K562 (cell line): ENCODE results near the gene PKHD1. TPM values are rescaled to one million over a fixed set of nuclear protein-coding genes. Genes with fewer than 3 reads are reported as not detected.

Source experiments
- ATAC-seq: fragments of 200-7000 bp; cut with Tn5 transposase; 3 replicates; pipeline ENCODE4 v1.9.1; 2020; ENCODE audit warnings: moderate library complexity
- BruUV-seq: library from RNA; stranded (reverse); fragments of 400-500 nt; replicated peaks from 2 replicates; lab custom pipeline; 2021; lab: Mats Ljungman, UMichigan
- CTCF ChIA-PET: fragments of 300-600 bp; formaldehyde crosslinking; extraction: SDS; loops from one replicate; lab custom pipeline; 2021; ENCODE audit warnings: low intra/inter-chr PET ratio; lab: Yijun Ruan, JAX
- POLR2A ChIA-PET: fragments of 300-600, 350-650 bp; sonication (Branson Sonifier 250); formaldehyde crosslinking; extraction: SDS; loops from one replicate; lab custom pipeline; 2021; ENCODE audit warnings: antibody characterized with exemption, inconsistent platforms; lab: Yijun Ruan, JAX
- DNase-seq, 4 experiments: peaks; one replicate each; pipeline versions ENCODE4 v3.0.0 to v3.0.0-alpha.2; 2011 to 2018; ENCODE audit warnings: low spot score in 3 of 4, mixed read lengths in 3 of 4; ENCODE audit errors: extremely low read depth in 1 of 4
- FAIRE-seq: peaks from 2 replicates; lab custom pipeline; 2011; peaks lifted over from hg19 to GRCh38; lab: Jason Lieb, UNC
- H2AFZ ChIP-seq: 2 replicates; pipeline ENCODE4 v1.6.0; 2011; ENCODE audit warnings: low read depth, low read length, control low read depth, inconsistent platforms
- H3K27ac ChIP-seq: fragments of 200-600 bp; 3 replicates; pipeline ENCODE4 v1.8.0; 2011; ENCODE audit warnings: low read depth, mild to moderate bottlenecking, control low read depth, inconsistent platforms, low read length, moderate library complexity, mixed read lengths; ENCODE audit errors: extremely low read depth
- H3K27me3 ChIP-seq, 2 experiments: fragments of 300-600 bp in 1 of 2; 2 replicates in 1 of 2; 3 replicates in 1 of 2; pipeline versions ENCODE4 v1.6.0 to v1.8.0; 2011; ENCODE audit warnings: inconsistent platforms in 2 of 2, low read length in 2 of 2, mild to moderate bottlenecking in 1 of 2, mixed read lengths in 1 of 2, moderate library complexity in 1 of 2; ENCODE audit not compliant: control insufficient read depth in 2 of 2, insufficient read depth in 2 of 2
- H3K36me3 ChIP-seq: fragments of 300-600 bp; 3 replicates; pipeline ENCODE4 v1.8.0; 2011; ENCODE audit warnings: mild to moderate bottlenecking, low read length, inconsistent platforms; ENCODE audit not compliant: control insufficient read depth, insufficient read depth
- H3K4me1 ChIP-seq, 2 experiments: fragments of 200-600 bp in 1 of 2; replicated peaks in 1 of 2; 2 replicates in 1 of 2; 3 replicates in 1 of 2; pipeline versions ENCODE4 v1.5.1 to v1.8.0; 2011; ENCODE audit warnings: inconsistent platforms in 2 of 2, low read length in 2 of 2, mild to moderate bottlenecking in 1 of 2, mixed read lengths in 1 of 2, moderate library complexity in 1 of 2; ENCODE audit not compliant: control insufficient read depth in 2 of 2, insufficient read depth in 2 of 2
- H3K4me2 ChIP-seq: 2 replicates; pipeline ENCODE4 v1.6.1; 2011; ENCODE audit warnings: low read length, control low read depth, inconsistent platforms, mixed read lengths; ENCODE audit not compliant: insufficient read depth
- H3K4me3 ChIP-seq: fragments of 200-600 bp; sonication (generic), shearing (Covaris generic); 2 replicates; pipeline ENCODE4 v1.5.1; 2016; ENCODE audit warnings: control low read depth, inconsistent platforms
- H3K79me2 ChIP-seq: fragments of 200-600 bp; 3 replicates; pipeline ENCODE4 v1.8.0; 2011; ENCODE audit warnings: low read length, inconsistent platforms; ENCODE audit not compliant: control insufficient read depth, insufficient read depth
- H3K9ac ChIP-seq, 2 experiments: 2 replicates each; pipeline versions ENCODE4 v1.6.0 to v1.6.1; 2011; ENCODE audit warnings: low read depth in 2 of 2, low read length in 2 of 2, control low read depth in 1 of 2, inconsistent platforms in 1 of 2, mild to moderate bottlenecking in 1 of 2, mixed read lengths in 1 of 2; ENCODE audit not compliant: insufficient read depth in 1 of 2
- H3K9me1 ChIP-seq: one replicate; pipeline ENCODE4 v1.6.0; 2011; ENCODE audit warnings: inconsistent platforms, mild to moderate bottlenecking, low read length, moderate library complexity; ENCODE audit not compliant: control insufficient read depth, insufficient read depth
- H3K9me3 ChIP-seq: replicated peaks from 2 replicates; pipeline ENCODE4 v1.5.1; 2011; ENCODE audit warnings: low read depth, low read length, inconsistent platforms; ENCODE audit not compliant: control insufficient read depth, insufficient read depth
- H4K20me1 ChIP-seq: replicated peaks from 2 replicates; pipeline ENCODE4 v1.6.1; 2011; ENCODE audit warnings: low read length, inconsistent platforms, mixed read lengths; ENCODE audit not compliant: control insufficient read depth, insufficient read depth
- EWSR1 ChIP-seq: fragments of 450-650 bp; IDR thresholded peaks from 2 replicates; pipeline ENCODE4 v1.6.1; 2018; ENCODE audit warnings: borderline replicate concordance, mild to moderate bottlenecking, low read depth, moderate library complexity; ENCODE audit not compliant: partially characterized antibody
- HMGN3 ChIP-seq: IDR thresholded peaks from 2 replicates; pipeline ENCODE4 v1.6.1; 2011; ENCODE audit warnings: borderline replicate concordance, low read depth, mild to moderate bottlenecking, mixed read lengths, low read length; ENCODE audit not compliant: insufficient read length; ENCODE audit errors: extremely low read depth
- NFIC ChIP-seq: fragments of 450-650 bp; IDR thresholded peaks from 2 replicates; pipeline ENCODE4 v1.6.1; 2017; ENCODE audit warnings: mild to moderate bottlenecking, inconsistent platforms
- PHF8 ChIP-seq: fragments of 200-600 bp; sonication (generic); IDR thresholded peaks from 2 replicates; pipeline ENCODE4 v1.6.1; 2012; ENCODE audit warnings: mixed run types, mild to moderate bottlenecking, inconsistent platforms, low read length, moderate library complexity, borderline replicate concordance
- PML ChIP-seq: IDR thresholded peaks from 2 replicates; pipeline ENCODE4 v1.6.1; 2012; ENCODE audit warnings: low read length, inconsistent platforms
- RHOXF2B ChIP-seq: fragments of 250-450 bp; sonication (Bioruptor Pico); conservative IDR thresholded peaks from 2 replicates; pipeline ENCODE4 v1.5.1; 2021
- RNF2 ChIP-seq: sonication (generic); IDR thresholded peaks from 2 replicates; pipeline ENCODE4 v1.6.1; 2016
- TGIF2 ChIP-seq: sonication (generic); formaldehyde crosslinking; IDR thresholded peaks from 2 replicates; pipeline ENCODE4 v1.8.1; 2022; ENCODE audit warnings: mild to moderate bottlenecking, missing genetic modification reagents, moderate library complexity
- TOE1 ChIP-seq, 2 experiments: fragments of 450-650 bp in 1 of 2; sonication (generic) in 1 of 2; formaldehyde crosslinking in 1 of 2; IDR thresholded peaks; 2 replicates each; pipeline versions ENCODE4 v1.7.1 to v1.8.0; 2016 to 2022; ENCODE audit warnings: borderline replicate concordance in 2 of 2, mild to moderate bottlenecking in 2 of 2, antibody characterized with exemption in 1 of 2, inconsistent platforms in 1 of 2, low read depth in 1 of 2, missing genetic modification reagents in 1 of 2, moderate library complexity in 1 of 2
- ZNF518B ChIP-seq: fragments of 250-450 bp; sonication (Bioruptor Pico); IDR thresholded peaks from 2 replicates; pipeline ENCODE4 v1.5.0; 2021; ENCODE audit warnings: mild to moderate bottlenecking, moderate library complexity
- ZNF57 ChIP-seq: fragments of 450-650 bp; formaldehyde crosslinking; IDR thresholded peaks from 2 replicates; pipeline ENCODE4 v1.4.0; 2020; ENCODE audit warnings: mild to moderate bottlenecking, moderate library complexity
- WGBS: fragments of 100-300 bp; shearing (Covaris generic); methylation state at CpG from one replicate; pipeline ENCODE4 v1.1.6; 2016; ENCODE audit warnings: low coverage, mixed read lengths; ENCODE audit not compliant: insufficient coverage; ENCODE audit errors: missing lambda C conversion rate; 5-methylcytosine and 5-hydroxymethylcytosine counted together
- in situ Hi-C: fragments of 300-500 bp; cut with MboI; formaldehyde crosslinking; loops from 4 replicates; pipeline ENCODE4 v1.15.0; 2018; ENCODE audit warnings: inconsistent platforms, mixed read lengths
- intact Hi-C: fragments of 100-400 bp; cut with micrococcal nuclease; formaldehyde crosslinking; loops from 2 replicates; pipeline ENCODE4 v1.14.2; 2022
- polyA plus RNA-seq, 8 experiments: library from polyadenylated mRNA; depleted of rRNA in 4 of 8; stranded (reverse) in 5 of 8; unstranded in 3 of 8; fragments of >200 nt; fragmentation: Nextera tagmentation in 2 of 8; fragmentation: Illumina TruSeq in 1 of 8; extraction: Ambion mirVana in 2 of 8; extraction: Trizol in 1 of 8; gene quantifications; 2 replicates each; pipeline versions ENCODE4 v1.2.1 to v1.2.3, GENCODE V29; 2011 to 2014; ENCODE audit warnings: inconsistent platforms in 1 of 8, missing spikeins in 1 of 8
- total RNA-seq, 7 experiments: library from RNA; depleted of rRNA in 6 of 7; stranded (reverse); fragments of >200 nt in 6 of 7; fragmentation: Illumina TruSeq in 2 of 7; extraction: Trizol in 2 of 7; gene quantifications; 2 replicates each; pipeline versions ENCODE4 v1.2.1 to v1.2.3, GENCODE V29; 2011 to 2021; ENCODE audit warnings: low replicate concordance in 1 of 7

Gene PKHD1
- total and polyA plus RNA-seq, 9 of the 15 experiments (the other 6 are each of a cell fraction or from before 2014, with no cell fraction given) = 0.01 to 0.04 (median 0.01) TPM; not detected in 6

- no peak for TF ChIP-seq ZNF57
These were observed 275.2 kb downstream of the PKHD1 start (continued) for GRCh38 chr6:51812231-51812630.

GRCh38 chr6:51805517-51805916 is 281.9 kb downstream of the PKHD1 start:
- in situ Hi-C loops (no loop called here), intact Hi-C loops (no loop called here)
- DNase-seq (no peak), ATAC-seq (no peak), FAIRE-seq (no peak)
- TF ChIP-seq NFIC (peak; percentile 47), TOE1 (IDR thresholded peaks at IDR 0.05; ENCODE audit: borderline replicate concordance) (no peak), TOE1 (CRISPR knock-in tag; IDR thresholded peaks at IDR 0.05; ENCODE audit: borderline replicate concordance, low read depth) (no peak)
- Histone ChIP-seq H2AFZ (no peak overlapping the region), H3K27ac (no peak overlapping the region), H3K79me2 (no peaks in the 10 kb centered on the region), H3K4me2 (no peak overlapping the region), H3K9ac (no peak overlapping the region), H3K9me1 (no peaks in the 10 kb centered on the region), H3K9me3 (no peaks in the 10 kb centered on the region), H3K36me3 (no peaks in the 10 kb centered on the region), H4K20me1 (no peaks in the 10 kb centered on the region), H3K27me3 (no peaks in the 10 kb centered on the region), H3K4me3 (no peak overlapping the region), H3K4me1 (no peaks in the 10 kb centered on the region)
- BruUV-seq = no TSS peak
- CTCF ChIA-PET = no interaction called here
- 0% methylated on average over 1 of the region's 1 CpG for WGBS
- POLR2A ChIA-PET = no interaction called here

GRCh38 chr6:51800603-51801002 is 286.8 kb downstream of the PKHD1 start:
- no peaks in the 10 kb centered on the region for H3K9me3 ChIP-seq
- BruUV-seq = no TSS peak
- FAIRE-seq = no peak
- TF ChIP-seq RNF2 (no peak), PHF8 (no peak), HMGN3 (no peak), ZNF518B (CRISPR knock-in tag) (no peak), TGIF2 (CRISPR knock-in tag) (no peak), PML (no peak), RHOXF2B (no peak), EWSR1 (no peak)

More at GRCh38 chr6:51800603-51801002, 286.8 kb downstream of the PKHD1 start:
- Histone ChIP-seq H3K27me3 (no peaks in the 10 kb centered on the region), H3K4me3 (no peak overlapping the region), H4K20me1 (no peaks in the 10 kb centered on the region), H3K79me2 (no peaks in the 10 kb centered on the region), H3K4me2 (no peak overlapping the region), H3K4me1 (no peaks in the 10 kb centered on the region), H3K9me1 (no peaks in the 10 kb centered on the region), H3K36me3 (no peaks in the 10 kb centered on the region), H2AFZ (no peak overlapping the region), H3K27ac (no peak overlapping the region), H3K9ac (no peak overlapping the region)
- intact Hi-C loops = no loop called here
- in situ Hi-C loops = no loop called here
- DNase-seq (no peak), ATAC-seq (no peak)
- POLR2A ChIA-PET = interaction anchor here (0.6 kb wide), 1 partner anchor 202 kb away, joined by 3 read pairs; no protein-coding TSS in a partner anchor
- CTCF ChIA-PET = no interaction called here
